ENCODE data around the gene TBC1D9. TPM values are rescaled to one million over a fixed set of nuclear protein-coding genes. Genes with fewer than 3 reads are reported as not detected.

Gene TBC1D9
- total and polyA plus RNA-seq, 2 of the 13 experiments (the other 11 are each of a cell fraction or from before 2014, with no cell fraction given) = 11.9 to 12.2 TPM

DNA sequence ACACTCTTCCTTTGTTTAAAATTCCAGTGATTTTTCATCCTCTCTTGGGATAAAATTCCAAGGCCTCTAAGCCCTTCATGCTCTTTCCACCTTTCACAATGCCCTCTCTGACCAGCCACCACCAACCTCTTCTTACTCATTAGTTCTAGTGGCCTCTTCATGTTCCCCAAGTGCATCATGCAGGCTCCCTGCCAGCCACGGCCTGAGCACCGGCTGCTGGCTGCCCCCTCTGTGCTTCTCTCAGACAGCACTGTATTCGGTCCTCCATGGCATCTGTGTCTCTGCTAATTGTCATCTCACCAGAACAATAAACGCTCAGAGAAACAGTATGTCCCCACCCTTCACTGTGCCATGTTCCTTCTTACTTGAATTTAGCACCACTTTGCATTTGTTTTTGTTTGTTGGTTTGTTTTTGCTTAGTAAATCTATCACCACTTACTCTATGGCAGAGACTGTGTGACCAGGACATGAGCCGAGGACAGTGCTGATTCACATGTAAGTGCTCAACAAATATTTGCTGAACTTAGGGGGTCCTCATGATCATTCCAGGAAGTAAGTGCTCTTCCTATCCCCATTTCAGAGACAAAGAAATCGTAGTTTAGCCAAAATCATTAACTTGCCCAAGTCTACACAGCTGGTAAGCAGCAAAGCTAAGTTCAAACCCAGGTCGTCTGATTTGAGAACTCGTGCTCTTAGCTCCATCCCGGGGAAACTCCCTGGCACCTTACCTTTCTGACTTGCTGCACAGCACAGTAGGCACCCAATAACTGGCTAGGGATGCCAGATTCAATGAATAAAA, 110.4 kb downstream of the TBC1D9 start (continued):
- TF ChIP-seq PLRG1 (conservative IDR thresholded peaks at IDR 0.05) (no peak), ZNF224 (CRISPR knock-in tag; IDR thresholded peaks at IDR 0.05) (no peak), ZNF264 (CRISPR knock-in tag; IDR thresholded peaks at IDR 0.05) (0 out of 2 replicates have a peak, but pooled peaks have one; percentile 36), NFKB2 (CRISPR knock-in tag; IDR thresholded peaks at IDR 0.05; ENCODE audit: borderline replicate concordance) (no peak), MED1 (CRISPR knock-in tag; IDR thresholded peaks at IDR 0.05) (peak; percentile 73), SMC3 (IDR thresholded peaks at IDR 0.05; ENCODE audit: low read length) (no peak), RFX1 (IDR thresholded peaks at IDR 0.05) (no peak), RXRA (CRISPR knock-in tag; IDR thresholded peaks at IDR 0.05) (peak; percentile 54; the same call in 1 of the 2 replicates), GATA4 (IDR thresholded peaks at IDR 0.05; ENCODE audit: borderline replicate concordance, low read depth) (no peak), DR1 (CRISPR knock-in tag; IDR thresholded peaks at IDR 0.05) (no peak), FOXO1 (CRISPR knock-in tag; IDR thresholded peaks at IDR 0.05) (peak; percentile 7; the same call in 1 of the 2 replicates), FOXC1 (CRISPR knock-in tag; IDR thresholded peaks at IDR 0.05; ENCODE audit: borderline replicate concordance) (no peak)
- TF ChIP-seq, protein P1, sequence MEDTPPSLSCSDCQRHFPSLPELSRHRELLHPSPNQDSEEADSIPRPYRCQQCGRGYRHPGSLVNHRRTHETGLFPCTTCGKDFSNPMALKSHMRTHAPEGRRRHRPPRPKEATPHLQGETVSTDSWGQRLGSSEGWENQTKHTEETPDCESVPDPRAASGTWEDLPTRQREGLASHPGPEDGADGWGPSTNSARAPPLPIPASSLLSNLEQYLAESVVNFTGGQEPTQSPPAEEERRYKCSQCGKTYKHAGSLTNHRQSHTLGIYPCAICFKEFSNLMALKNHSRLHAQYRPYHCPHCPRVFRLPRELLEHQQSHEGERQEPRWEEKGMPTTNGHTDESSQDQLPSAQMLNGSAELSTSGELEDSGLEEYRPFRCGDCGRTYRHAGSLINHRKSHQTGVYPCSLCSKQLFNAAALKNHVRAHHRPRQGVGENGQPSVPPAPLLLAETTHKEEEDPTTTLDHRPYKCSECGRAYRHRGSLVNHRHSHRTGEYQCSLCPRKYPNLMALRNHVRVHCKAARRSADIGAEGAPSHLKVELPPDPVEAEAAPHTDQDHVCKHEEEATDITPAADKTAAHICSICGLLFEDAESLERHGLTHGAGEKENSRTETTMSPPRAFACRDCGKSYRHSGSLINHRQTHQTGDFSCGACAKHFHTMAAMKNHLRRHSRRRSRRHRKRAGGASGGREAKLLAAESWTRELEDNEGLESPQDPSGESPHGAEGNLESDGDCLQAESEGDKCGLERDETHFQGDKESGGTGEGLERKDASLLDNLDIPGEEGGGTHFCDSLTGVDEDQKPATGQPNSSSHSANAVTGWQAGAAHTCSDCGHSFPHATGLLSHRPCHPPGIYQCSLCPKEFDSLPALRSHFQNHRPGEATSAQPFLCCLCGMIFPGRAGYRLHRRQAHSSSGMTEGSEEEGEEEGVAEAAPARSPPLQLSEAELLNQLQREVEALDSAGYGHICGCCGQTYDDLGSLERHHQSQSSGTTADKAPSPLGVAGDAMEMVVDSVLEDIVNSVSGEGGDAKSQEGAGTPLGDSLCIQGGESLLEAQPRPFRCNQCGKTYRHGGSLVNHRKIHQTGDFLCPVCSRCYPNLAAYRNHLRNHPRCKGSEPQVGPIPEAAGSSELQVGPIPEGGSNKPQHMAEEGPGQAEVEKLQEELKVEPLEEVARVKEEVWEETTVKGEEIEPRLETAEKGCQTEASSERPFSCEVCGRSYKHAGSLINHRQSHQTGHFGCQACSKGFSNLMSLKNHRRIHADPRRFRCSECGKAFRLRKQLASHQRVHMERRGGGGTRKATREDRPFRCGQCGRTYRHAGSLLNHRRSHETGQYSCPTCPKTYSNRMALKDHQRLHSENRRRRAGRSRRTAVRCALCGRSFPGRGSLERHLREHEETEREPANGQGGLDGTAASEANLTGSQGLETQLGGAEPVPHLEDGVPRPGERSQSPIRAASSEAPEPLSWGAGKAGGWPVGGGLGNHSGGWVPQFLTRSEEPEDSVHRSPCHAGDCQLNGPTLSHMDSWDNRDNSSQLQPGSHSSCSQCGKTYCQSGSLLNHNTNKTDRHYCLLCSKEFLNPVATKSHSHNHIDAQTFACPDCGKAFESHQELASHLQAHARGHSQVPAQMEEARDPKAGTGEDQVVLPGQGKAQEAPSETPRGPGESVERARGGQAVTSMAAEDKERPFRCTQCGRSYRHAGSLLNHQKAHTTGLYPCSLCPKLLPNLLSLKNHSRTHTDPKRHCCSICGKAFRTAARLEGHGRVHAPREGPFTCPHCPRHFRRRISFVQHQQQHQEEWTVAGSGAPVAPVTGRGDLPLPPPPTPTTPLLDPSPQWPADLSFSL (CRISPR knock-in tag; IDR thresholded peaks at IDR 0.05) = no peak
- TF ChIP-seq, protein P2, sequence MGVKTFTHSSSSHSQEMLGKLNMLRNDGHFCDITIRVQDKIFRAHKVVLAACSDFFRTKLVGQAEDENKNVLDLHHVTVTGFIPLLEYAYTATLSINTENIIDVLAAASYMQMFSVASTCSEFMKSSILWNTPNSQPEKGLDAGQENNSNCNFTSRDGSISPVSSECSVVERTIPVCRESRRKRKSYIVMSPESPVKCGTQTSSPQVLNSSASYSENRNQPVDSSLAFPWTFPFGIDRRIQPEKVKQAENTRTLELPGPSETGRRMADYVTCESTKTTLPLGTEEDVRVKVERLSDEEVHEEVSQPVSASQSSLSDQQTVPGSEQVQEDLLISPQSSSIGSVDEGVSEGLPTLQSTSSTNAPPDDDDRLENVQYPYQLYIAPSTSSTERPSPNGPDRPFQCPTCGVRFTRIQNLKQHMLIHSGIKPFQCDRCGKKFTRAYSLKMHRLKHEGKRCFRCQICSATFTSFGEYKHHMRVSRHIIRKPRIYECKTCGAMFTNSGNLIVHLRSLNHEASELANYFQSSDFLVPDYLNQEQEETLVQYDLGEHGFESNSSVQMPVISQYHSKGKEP (CRISPR knock-in tag; IDR thresholded peaks at IDR 0.05) = no peak
- TF ChIP-seq, protein P3, sequence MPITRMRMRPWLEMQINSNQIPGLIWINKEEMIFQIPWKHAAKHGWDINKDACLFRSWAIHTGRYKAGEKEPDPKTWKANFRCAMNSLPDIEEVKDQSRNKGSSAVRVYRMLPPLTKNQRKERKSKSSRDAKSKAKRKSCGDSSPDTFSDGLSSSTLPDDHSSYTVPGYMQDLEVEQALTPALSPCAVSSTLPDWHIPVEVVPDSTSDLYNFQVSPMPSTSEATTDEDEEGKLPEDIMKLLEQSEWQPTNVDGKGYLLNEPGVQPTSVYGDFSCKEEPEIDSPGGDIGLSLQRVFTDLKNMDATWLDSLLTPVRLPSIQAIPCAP (CRISPR knock-in tag; IDR thresholded peaks at IDR 0.05; ENCODE audit: low read depth) = no peak
- TF ChIP-seq, protein P4, sequence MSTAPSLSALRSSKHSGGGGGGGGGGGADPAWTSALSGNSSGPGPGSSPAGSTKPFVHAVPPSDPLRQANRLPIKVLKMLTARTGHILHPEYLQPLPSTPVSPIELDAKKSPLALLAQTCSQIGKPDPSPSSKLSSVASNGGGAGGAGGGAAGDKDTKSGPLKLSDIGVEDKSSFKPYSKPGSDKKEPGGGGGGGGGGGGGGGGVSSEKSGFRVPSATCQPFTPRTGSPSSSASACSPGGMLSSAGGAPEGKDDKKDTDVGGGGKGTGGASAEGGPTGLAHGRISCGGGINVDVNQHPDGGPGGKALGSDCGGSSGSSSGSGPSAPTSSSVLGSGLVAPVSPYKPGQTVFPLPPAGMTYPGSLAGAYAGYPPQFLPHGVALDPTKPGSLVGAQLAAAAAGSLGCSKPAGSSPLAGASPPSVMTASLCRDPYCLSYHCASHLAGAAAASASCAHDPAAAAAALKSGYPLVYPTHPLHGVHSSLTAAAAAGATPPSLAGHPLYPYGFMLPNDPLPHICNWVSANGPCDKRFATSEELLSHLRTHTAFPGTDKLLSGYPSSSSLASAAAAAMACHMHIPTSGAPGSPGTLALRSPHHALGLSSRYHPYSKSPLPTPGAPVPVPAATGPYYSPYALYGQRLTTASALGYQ (CRISPR knock-in tag; IDR thresholded peaks at IDR 0.05) = peak; percentile 71; the same call in 1 of the 2 replicates
- TF ChIP-seq, protein P5, sequence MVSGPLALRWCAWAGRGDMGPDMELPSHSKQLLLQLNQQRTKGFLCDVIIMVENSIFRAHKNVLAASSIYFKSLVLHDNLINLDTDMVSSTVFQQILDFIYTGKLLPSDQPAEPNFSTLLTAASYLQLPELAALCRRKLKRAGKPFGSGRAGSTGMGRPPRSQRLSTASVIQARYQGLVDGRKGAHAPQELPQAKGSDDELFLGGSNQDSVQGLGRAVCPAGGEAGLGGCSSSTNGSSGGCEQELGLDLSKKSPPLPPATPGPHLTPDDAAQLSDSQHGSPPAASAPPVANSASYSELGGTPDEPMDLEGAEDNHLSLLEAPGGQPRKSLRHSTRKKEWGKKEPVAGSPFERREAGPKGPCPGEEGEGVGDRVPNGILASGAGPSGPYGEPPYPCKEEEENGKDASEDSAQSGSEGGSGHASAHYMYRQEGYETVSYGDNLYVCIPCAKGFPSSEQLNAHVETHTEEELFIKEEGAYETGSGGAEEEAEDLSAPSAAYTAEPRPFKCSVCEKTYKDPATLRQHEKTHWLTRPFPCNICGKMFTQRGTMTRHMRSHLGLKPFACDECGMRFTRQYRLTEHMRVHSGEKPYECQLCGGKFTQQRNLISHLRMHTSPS (CRISPR knock-in tag; IDR thresholded peaks at IDR 0.05; ENCODE audit: low read depth) = no peak

Measured in HepG2 (cell line).